WTC11 (cell line): Measurements from ENCODE around the gene MEGF6.

Experiments
- ATF1 ChIP-seq: sonication (generic); formaldehyde crosslinking; IDR thresholded peaks from 2 replicates; pipeline ENCODE4 v1.8.1; 2023; ENCODE audit warnings: mild to moderate bottlenecking, moderate library complexity, missing genetic modification reagents
- ATF2 ChIP-seq: sonication (generic); formaldehyde crosslinking; IDR thresholded peaks from 2 replicates; pipeline ENCODE4 v1.8.1; 2022; ENCODE audit warnings: low read depth, missing genetic modification reagents, borderline replicate concordance
- CREB1 ChIP-seq: sonication (generic); formaldehyde crosslinking; IDR thresholded peaks from 2 replicates; pipeline ENCODE4 v1.8.0; 2023; ENCODE audit warnings: mild to moderate bottlenecking, missing genetic modification reagents
- CREM ChIP-seq: sonication (generic); formaldehyde crosslinking; IDR thresholded peaks from 2 replicates; pipeline ENCODE4 v1.8.1; 2022; ENCODE audit warnings: mild to moderate bottlenecking, missing genetic modification reagents, moderate library complexity
- CTCF ChIP-seq: fragments of 200-600 bp; IDR thresholded peaks from 2 replicates; pipeline ENCODE4 v1.8.0; 2022; ENCODE audit warnings: antibody characterized with exemption
- HMGXB4 ChIP-seq: sonication (generic); formaldehyde crosslinking; IDR thresholded peaks from 2 replicates; pipeline ENCODE4 v1.8.1; 2023; ENCODE audit warnings: mild to moderate bottlenecking, moderate library complexity, missing genetic modification reagents
- IRF2 ChIP-seq: sonication (generic); formaldehyde crosslinking; IDR thresholded peaks from 2 replicates; pipeline ENCODE4 v1.8.0; 2022; ENCODE audit warnings: low read depth, missing genetic modification reagents, borderline replicate concordance
- KAT7 ChIP-seq: sonication (generic); formaldehyde crosslinking; IDR thresholded peaks from 2 replicates; pipeline ENCODE4 v1.8.1; 2023; ENCODE audit warnings: missing genetic modification reagents, mild to moderate bottlenecking, borderline replicate concordance
- NFYB ChIP-seq: sonication (generic); formaldehyde crosslinking; conservative IDR thresholded peaks from 2 replicates; pipeline ENCODE4 v1.8.0; 2022; ENCODE audit warnings: low read depth, missing genetic modification reagents
- SP1 ChIP-seq: sonication (generic); formaldehyde crosslinking; conservative IDR thresholded peaks from 2 replicates; pipeline ENCODE4 v1.8.1; 2022; ENCODE audit warnings: missing genetic modification reagents
- TF ChIP-seq, protein P1 (sequence below): sonication (generic); formaldehyde crosslinking; IDR thresholded peaks from 2 replicates; pipeline ENCODE4 v1.8.0; 2022; ENCODE audit warnings: mild to moderate bottlenecking, missing genetic modification reagents

GRCh38 chr1:3602375-3602774, 8.9 kb downstream of the MEGF6 start:
- TF ChIP-seq CTCF (no peak), KAT7 (CRISPR knock-in tag) (no peak), CREB1 (no peak), IRF2 (CRISPR knock-in tag) (no peak), ATF1 (CRISPR knock-in tag) (no peak), CREM (CRISPR knock-in tag) (no peak), SP1 (CRISPR knock-in tag) (no peak), NFYB (CRISPR knock-in tag) (no peak), HMGXB4 (CRISPR knock-in tag) (no peak), ATF2 (CRISPR knock-in tag) (no peak)
- TF ChIP-seq, protein P1, sequence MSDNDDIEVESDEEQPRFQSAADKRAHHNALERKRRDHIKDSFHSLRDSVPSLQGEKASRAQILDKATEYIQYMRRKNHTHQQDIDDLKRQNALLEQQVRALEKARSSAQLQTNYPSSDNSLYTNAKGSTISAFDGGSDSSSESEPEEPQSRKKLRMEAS (CRISPR knock-in tag): no peak
